ENCODE results near the gene SLX9.

SLX9 gene

DNA sequence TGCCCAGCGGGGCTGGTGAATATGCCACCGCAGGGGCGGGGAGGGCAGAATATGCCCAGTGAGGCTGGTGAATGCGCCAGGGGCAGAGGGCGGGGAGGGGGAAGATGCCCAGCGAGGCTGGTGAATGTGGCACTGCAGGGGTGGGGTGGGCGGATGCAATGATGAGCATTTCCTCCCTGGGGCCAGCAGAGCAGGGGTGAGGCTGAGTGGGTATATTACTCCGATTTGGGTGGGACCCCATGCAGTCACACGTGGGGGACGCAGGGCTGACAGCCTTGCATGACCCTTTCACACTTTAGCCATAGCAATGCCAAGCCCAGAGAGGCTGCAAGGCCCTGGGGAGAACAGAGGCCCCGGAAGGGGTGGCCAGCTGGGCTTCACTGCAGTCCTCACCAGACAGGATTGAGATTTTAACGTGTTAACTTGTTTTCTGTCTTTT lies 9.3 kb upstream of the SLX9 start:
- DNase-seq: peak; percentile 33 to 58 (median 55)

DNA sequence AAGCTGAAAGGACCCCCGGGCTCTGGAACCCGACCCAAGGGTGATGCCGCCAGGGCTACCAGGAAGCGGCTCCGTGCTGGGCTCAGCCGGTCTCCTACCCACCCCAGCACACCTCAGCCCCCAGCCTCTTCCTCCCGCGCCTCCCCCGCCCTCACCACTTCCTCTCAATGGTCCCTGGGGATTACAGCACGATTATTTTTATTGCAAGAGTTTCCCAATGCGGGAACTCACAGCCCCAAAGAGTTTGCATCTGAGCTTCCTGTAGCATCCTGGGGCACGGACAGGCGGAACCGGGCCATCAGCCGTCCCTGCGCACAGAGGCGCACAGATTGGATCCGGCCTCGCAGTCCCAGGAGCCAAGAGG lies 8.7 kb upstream of the SLX9 start:
- DNase-seq: peak; percentile 81 to 88 (median 83)

DNA sequence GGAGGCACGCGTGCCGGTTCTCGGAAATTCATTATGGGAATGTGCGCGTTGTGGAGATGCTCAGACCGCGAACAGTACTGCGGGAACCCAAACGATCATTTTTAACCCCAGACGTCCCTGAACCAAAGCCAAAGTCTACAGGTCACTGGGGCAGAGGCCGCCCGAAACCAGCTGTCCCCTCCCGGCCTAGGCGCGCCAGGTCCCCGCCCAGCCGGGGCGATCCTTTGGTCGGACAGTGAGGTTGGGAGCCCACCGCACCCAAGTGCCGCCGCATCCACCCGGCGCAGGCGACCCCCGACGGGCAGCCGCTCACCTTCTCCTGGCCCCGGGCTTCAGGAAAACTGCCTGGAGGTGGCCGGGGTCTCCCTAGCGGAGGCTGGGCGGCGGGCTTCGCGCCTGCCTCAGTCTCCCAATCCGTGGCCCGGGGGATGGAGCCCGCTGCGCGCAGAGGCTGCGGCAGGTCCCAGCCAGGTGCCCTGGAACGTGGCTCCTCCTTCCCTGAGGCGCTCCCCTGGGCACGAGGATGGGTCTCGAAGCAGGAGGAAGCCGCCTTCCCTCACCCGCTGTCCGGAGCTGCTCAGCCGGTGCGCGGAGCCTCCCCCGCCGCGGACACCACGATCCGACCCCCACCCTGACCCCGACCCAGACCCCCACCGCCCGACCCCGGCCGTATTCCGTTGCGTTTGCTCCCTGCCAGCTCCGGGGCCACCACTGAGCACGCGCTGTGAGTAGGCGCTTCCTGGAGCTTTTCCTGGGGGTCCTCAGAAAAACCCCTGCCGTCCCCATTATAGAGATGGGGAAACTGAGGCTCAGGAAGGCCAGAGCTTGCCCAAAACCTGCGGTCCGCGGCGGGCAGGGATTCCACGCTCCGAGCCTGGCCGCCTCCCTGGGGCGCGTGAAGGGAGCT lies 8.1 kb upstream of the SLX9 start:
- DNase-seq: no peak

DNA sequence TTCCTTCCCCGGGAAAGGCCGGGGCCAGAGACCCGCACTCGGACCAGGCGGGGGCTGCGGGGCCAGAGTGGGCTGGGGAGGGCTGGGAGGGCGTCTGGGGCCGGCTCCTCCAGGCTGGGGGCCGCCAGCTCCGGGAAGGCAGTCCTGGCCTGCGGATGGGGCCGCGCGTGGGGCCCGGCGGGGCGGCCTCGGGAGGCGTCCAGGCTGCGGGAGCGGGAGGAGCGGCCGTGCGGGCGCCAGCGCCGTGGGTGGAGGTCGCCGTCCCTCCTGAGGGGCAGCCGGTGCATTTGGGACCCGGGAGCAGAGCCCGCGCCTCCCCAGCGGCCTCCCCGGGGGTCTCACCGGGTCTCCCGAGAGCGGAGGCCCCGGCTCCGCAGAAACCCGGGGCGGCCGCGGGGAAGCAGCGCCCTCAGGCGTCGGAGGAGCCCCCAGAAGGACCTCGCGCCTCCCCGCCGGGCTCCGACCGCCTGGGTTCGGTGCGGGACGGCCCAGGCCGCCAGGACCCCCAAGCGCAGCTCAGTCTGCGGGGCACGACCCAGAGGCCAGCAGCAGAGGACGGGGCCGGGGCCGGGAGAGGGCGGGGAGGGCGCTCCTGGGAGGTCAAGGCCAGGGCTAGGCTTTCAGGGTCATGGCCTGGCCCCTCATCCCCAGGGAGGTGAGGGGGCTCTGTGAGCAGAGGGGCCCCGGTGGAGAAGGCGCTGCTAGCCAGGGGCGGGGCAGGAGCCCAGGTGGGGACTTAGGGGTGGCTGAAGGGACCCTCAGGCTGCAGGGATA lies 7.2 kb upstream of the SLX9 start:
- peak; percentile 49 to 85 (median 69) for DNase-seq

DNA sequence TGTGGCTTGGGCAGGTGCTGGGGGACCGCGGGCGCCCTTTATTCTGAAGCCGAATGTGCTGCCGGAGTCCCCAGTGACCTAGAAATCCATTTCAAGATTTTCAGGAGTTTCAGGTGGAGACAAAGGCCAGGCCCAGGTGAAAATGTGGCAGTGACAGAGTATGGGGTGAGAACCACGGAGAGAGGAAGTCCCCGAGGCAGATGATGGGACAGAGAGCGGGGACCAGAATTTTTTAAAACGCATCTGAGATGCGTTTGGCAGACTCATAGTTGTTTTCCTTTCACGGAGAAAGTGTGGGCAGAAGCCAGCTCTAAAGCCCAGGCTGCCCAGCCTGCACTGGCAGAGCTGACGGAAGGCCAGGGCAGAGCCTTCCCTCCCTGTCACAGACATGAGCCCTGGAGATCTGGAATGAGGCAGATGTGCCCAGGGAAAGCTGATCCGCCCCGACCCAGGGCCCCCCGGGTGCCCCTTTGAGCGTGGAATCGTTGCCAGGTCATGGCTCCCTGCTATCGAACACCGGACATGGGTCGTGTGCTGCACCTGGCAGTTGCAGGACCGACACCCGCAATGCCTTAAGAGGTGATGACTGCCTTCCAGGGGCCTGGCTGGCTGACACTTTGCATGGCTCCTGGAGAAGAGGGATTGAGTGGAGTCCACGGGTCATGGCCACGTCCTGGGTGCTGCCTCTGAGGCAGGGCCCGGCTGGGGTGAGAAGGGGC lies 6.5 kb upstream of the SLX9 start:
- DNase-seq: no peak

DNA sequence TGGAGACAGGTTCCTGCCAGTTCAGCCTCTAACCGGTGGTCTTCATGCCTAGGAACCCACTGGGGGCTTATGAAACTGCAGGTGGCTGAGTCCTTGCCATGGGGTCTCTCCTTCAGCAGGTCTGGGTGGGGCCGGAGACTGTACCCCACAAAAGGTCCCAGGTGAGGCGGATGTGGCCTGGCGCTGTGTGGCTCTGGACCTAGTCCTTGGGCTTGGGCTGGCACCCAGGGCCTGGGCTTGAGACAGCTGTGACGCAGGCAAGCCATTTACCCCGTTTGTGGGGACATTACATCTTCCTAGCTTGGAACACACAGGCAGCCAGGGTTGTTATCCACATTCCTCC lies 5.9 kb upstream of the SLX9 start:
- DNase-seq: no peak

DNA sequence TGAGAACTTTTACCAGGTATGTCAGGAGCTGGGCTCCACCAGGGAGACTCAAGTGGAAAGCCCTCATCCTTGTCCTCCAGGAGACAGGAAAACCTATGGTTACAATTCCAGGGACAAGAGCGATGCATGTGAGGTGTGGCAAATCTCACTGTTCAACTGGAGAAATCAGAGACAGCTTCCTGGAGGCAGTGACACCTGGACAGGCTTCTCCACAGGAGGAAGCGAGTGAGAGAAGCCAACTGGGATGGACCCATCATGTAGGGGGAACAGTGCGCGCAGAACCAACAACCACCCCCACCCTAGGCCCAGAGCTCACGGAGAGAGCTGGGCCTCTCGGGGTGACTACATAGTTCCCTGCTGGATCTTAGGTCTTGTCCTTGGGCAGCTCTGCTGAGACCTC lies 5.6 kb upstream of the SLX9 start:
- DNase-seq: no peak

DNA sequence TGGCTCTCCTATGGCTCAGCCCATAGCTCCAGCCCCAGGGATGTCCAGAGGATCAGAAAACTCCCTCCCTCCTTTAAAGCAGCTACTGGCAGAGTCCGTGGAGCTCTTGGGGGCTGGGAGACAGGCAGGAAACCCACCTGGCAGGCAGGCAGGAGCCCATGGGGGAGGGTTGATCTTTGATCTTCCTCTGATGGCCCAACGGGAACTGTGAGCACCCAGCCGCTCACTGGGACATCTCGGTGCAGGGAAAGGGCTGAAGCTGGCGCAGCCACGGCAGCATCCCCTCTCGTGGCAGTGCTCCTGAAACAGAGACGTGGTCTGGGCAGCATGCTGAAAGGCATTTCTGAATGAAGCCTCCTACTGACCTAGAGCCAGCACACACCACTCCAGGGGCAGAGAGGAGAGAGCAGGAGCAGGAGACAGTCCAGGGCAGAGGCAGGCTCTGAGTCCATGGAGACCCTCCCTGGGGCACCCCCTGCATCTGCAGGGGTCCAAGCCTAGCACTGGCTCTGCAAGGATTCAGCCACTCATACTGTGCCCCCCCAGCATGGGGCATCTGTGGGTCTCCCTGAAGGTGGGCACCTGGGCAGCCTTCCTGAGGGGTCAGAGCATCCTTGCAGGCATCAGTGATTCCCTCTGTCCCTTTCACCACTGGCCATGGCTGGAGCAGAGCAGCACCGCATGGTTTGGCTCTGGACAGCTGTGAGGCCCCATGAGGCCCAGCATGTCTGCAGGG lies 4.9 kb upstream of the SLX9 start:
- DNase-seq: no peak

DNA sequence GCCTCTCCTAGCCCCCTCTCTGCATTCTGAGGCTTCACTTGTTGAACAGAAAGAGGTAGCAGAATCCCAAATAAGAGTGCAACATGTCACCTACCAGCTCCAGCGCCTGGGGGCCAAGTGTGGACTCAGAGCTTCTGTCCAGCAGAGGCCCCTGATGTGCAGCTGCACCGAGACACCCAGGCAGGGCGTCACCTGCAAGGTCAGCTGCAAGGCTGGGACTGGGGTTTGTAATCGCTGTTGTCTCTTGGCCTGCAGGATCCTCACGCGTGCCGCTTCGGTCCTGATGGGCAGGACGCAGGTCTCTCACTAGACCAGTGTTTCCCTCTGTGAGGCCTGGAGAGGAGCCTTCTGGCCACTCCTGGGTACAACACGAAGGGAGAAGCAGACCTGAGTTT lies 4.3 kb upstream of the SLX9 start:
- DNase-seq: no peak

DNA sequence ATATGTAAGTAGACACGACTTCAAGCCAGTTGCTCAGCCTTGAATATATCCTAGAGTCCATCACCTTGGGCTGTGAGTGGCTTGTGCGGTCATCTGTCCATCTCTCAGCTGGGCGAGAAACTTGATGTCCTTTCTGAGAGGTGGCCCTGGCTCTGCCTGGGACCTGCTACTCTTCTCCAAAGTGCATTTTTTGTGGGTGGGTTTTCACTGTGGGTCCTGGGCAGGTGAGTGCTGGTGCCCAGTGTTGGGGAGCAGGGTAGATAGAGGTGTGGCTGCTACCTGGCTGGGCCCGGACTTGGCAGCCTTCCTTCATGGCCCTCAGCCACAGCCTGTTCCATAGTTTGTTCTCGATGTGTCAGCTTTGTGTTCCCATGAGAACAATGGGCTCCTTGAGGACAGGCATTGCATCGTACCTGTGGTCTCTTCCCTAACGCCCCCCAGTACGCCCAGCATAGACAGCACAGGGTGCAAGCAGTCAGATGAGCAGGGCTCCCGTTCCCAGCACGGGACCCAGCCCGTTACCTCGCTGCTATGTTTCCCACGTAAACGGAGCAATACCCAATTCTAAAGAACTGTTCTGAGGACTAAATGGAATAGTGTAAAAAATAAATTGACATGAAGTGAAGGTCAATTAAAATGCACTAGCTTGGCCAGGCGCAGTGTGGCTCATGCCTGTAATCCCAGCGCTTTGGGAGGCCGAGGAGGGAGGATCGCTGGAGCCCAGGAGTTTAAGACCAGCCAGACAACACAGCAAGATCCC lies 877 bp upstream of the SLX9 start:
- DNase-seq: no peak

DNA sequence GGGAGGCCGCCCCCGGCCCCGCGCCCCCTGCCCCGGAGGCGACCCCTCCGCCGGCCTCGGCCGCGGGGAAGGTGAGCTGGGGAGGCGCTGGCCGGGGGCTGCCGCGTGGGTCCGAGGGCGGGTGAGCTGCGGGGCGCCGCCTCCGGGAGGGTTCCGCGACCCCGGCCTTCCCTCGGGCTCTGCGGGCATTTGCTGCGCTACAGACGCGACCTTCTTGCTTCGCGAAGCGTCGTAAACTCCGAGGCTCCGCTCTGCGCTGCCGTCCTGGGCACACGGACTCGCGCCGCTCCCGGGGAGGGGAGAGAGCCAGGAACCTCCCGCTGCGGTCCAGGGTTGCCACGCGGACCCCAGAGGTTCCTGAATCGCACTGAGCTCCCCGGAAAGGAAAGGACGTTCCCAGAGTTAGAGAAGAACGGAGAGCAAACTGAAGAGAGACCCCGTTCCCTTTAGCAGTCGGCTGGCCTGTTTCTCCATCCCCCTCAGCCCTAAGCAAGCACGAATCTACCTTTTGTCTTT lies 345 bp downstream of the SLX9 start:
- peak in 2 of 3 donors; percentile 39 to 58 for DNase-seq

DNA sequence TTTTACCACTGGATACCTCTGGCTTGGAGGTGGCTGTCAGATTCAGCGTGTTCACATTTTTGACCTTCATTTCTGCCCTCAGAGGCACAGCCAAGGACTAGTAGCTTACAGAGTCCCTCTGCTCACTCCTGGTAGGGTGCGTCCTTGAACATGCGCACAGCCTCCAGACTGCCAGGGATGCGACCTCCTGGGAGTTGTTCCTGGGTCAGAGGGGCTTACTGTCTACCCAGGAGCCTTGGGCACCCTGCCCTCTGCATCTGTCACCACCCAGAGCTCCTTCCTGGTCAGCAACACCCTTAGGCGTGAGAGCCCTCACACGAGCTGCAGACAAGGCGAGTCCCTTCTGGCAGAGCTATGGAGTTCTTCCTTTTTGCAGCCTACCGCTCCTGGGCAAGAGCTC lies 1.7 kb downstream of the SLX9 start:
- no peak for DNase-seq

DNA sequence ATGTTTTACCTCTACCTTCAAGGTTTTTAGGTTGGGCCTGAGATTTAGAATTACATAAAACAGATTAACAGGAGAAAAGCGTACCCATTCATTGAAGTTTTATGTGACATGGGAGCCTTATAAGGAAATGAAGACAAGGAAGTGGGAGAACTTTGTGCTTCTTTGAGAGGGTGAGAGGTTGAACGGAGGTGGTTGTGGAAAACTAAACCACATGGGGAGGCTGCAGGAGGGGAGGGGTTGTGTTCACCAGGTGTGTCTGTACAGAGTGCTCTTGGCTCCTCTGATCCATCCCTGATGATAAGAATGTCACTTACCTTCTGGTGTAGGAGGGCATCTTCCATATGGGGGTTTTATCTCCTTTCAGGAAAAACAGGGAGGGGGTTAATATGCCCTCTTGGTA lies 2.7 kb downstream of the SLX9 start:
- DNase-seq: no peak

DNA sequence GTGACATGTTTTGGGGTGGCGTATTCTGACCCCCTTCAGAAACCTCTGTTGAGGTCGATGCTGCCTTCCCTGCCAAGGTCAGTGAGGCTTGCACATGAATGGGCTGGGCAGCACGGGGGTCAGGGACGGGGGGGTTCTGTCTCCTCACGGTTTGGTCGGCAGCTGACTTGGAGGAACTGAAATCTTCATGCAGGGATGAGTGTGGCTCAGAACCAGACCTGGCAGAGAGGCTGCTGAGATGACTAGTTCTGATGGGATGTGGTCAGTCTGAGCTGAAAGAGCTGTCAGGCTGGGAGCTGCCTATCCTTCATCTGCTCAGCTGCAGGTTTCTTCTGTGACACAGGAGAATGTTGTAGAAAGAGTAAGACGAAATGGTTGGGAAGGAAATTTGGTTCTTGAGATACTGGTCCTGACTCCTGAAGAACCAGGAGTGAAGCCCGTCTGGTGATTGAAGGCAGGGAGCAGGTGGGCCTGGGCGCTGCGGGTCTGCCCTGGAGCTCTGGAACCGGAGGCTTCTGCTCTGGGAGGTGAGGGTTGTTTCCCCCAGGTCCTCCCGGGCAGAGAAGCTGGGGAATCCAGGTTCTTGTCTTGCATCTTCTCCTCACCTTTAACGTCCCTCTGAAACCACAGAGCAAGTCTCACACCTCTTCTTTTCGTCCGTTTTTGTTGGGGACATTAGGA lies 3.3 kb downstream of the SLX9 start:
- no peak for DNase-seq

DNA sequence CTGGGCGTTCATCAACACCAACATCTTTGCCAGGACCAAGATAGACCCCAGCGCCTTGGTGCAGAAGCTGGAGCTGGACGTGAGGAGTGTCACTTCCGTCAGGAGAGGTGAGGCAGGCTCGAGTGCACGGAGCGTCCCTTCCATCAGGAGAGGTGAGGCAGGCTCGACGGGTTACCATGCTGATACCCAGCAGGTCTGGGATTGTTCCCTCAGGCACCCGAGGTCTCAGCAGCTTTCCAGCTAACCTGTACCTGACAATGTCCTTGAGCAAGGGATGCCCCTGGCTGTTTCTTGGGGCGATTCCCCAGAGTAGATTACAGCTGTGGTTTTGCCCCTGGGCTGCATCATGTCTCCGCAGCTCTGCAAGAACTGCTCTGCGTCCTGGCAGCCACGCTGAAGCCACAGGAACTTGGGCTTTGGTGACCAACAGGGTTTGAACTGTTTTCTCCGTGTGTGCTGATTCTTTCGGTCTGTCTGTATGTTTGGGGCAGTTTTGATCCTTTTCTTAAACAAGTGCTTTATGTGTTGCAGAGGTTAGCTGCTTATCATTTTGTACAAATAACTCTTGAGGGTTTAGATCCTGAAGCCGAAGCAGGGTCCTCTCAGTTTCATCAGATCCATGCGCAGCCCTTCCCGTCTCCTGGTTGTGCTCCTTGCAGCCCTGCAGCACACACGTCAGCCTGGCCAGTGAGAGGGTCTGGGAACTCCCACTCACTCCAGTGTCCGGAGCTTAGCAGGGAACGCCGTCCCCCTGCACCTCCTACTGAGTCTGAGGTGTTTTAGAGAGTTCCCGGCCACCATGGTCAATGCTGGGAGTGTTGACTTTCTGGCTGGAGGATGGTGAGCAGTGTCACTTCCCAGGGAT lies 4.1 kb downstream of the SLX9 start:
- DNase-seq: no peak

DNA sequence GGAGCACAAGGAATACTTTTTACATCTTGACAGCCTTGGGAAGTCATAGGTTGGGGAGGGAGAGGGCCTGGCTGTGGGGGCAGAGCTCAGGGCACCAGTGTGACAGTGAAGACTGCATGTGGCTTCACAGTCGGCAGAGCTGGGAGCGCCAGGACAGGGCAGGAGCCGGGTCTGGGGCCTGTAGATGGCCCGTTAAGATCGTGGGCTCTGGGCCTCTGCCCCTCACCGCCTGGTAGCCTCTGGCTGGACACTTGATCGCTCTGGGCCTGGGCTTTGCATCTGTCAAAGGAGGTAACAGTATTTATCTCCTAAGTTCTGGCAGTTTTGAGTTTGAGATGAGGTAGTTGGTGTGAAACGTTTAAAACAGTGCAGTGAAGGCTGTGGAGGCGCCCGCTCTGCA lies 4.8 kb downstream of the SLX9 start:
- no peak for DNase-seq

DNA sequence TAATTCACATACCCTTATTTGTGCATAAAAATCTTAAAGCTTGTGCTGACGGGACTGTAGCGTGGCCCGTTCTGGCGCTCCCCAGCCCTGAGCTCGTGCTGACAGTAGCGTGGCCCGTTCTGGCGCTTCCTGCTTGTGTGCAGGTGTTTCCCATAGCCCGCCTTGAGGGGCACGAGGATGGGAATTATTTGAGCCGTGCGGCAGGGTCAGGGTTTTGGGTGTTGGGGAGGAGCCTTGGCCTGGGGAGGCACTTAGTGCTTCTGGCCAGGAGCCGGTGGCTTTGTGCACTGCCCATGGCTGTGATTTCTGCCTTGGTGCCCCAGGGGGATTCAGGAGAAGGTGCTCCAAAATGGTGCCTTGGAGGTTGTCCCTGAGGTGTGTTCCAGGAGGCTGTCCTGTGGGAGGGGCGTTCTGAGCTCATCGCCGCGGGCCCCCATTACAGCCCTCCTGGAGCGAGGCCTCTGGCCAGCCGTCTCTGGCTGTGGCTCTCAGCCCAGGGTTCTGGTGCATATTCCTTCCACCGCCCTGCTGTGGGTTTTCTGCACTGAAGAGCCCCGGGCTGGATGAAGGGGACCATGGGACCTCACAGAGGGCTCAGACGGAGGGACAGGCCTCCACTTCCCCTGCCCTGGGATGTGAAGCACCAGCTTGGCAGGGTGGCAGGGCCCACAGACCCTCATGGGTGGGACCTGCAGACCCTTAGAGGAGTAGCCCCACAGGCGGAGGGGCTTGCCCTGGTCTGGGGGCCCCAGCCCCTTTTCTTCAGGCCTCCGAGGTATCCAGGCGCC lies 6.6 kb downstream of the SLX9 start:
- no peak for DNase-seq

DNA sequence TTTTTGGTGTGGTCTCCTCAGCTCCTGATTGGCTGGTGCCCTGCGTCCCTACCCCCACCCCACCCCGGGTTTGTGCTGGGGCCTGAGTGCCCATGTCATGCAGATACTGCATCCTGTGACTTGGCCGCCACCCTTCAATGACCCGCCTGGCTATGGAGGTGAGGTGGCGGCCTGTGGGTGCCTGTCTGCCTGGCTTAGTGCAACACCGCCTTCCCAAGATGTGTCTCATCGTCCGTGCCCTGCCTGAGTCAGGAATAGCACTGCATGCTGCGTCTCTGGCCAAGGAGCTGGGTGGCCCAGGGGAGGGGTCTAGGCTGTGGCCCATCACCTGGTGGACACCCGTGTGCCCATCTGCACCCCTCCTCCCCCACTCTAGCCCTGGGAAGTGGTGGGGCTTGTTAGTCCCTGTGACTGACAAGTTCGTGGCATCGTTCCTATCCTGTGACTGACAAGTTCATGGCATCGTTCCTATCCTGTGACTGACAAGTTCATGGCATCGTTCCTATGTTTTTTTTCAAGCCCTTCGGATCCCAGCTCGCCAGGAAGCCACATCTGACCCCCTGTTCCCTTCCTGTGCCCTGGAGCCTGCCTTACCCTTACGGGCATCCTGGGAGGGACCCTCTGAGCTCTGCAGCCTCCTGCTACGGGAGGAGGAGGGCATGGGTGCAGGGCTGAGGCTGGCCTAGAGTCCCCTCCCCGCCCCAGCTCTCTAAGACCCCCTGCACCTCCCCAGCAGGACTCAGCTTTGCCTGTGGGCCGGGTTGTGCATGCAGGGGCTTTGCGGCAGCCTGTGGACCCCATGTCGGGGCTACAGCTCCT lies 7.5 kb downstream of the SLX9 start:
- DNase-seq: no peak

DNA sequence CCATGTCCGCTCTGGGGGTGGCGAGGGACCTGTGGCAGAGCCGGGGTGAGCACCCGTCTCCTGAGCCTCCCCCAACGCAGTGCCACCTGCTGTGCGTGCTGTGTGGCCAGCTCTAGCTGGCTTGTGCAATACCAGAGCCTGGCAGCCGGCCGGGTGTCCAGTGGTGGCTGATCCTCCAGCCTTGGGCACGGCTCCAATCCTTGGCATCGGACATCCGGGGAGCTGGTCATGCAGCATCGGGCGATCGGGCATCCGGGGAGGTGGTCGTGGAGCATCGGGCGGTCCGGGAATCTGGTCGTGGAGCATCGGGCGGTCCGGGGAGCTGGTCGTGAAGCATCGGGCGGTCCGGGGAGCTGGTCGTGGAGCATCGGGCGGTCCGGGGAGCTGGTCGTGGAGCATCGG lies 8.1 kb downstream of the SLX9 start:
- no peak for DNase-seq

Measured in suppressor macrophage treated with lipopolysaccharide for 1 hour (primary cell).